Fibroblast of the aortic adventitia (primary cell): ENCODE data around the gene CD2AP. TPM values are rescaled to one million over a fixed set of nuclear protein-coding genes. Genes with fewer than 3 reads are reported as not detected.

Experiments used
- DNase-seq: peaks from one replicate; pipeline ENCODE4 v3.0.0-alpha.2; 2010; ENCODE audit warnings: low read depth
- H3K4me3 ChIP-seq: 2 replicates; pipeline ENCODE4 v1.5.1; 2011; ENCODE audit warnings: low read depth, mild to moderate bottlenecking, control low read depth, low read length, moderate library complexity
- total RNA-seq: library from RNA; depleted of rRNA; stranded (reverse); fragments of >200 nt; gene quantifications from 2 replicates; pipeline ENCODE4 v1.2.3, GENCODE V29; 2012; ENCODE audit warnings: low replicate concordance
- TF ChIP-seq, protein P1 (sequence below): IDR thresholded peaks from 2 replicates; pipeline ENCODE4 v1.5.1; 2011; ENCODE audit warnings: mild to moderate bottlenecking, low read length, control low read depth, inconsistent platforms; ENCODE audit not compliant: insufficient read depth

The CD2AP gene, protein sequence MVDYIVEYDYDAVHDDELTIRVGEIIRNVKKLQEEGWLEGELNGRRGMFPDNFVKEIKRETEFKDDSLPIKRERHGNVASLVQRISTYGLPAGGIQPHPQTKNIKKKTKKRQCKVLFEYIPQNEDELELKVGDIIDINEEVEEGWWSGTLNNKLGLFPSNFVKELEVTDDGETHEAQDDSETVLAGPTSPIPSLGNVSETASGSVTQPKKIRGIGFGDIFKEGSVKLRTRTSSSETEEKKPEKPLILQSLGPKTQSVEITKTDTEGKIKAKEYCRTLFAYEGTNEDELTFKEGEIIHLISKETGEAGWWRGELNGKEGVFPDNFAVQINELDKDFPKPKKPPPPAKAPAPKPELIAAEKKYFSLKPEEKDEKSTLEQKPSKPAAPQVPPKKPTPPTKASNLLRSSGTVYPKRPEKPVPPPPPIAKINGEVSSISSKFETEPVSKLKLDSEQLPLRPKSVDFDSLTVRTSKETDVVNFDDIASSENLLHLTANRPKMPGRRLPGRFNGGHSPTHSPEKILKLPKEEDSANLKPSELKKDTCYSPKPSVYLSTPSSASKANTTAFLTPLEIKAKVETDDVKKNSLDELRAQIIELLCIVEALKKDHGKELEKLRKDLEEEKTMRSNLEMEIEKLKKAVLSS
- 33.3 and 41.2 TPM in 2 replicates for total RNA-seq

DNA sequence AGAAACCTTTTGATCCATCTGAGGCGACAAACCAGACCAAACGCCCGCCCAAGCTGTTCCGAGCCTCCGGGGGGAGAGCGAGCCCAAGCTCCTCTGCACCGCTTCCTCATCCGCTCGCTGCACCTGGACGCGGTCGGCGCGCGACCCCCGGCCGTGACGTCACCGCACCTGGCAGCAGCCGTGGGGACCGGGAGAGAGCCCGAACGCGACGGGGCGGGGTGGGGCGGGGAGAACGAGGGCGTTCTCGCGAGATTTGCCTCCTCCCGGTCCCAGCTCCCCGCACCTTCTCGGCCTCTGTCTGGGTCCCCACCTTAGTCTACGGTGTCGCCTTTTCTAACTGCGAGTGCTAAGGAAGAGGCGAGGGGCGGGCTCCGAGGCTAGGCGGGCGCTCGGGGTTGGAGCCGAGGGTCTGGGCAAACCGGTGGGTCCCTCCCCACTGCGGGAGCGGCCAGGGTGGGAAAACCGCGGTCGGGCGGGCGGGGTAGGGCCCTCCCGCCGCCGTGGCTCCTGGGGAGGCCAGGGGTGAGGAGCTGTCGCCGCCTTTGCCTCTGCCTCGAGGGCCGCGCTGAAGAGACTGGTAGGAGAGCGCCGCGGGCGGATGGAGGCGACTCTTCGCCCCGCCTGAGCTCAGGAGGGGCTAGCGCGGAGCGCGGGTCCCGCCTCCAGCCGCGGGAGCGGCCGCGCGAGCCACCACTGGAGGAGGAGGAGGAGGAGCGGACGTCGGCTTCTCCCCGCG lies at the start of gene CD2AP:
Gene CD2AP, plus strand, starts transcription at position 293 of the 736 bp plus-strand sequence. CDS start 456 bp downstream, outside the sequence.
- TF ChIP-seq, protein P1, sequence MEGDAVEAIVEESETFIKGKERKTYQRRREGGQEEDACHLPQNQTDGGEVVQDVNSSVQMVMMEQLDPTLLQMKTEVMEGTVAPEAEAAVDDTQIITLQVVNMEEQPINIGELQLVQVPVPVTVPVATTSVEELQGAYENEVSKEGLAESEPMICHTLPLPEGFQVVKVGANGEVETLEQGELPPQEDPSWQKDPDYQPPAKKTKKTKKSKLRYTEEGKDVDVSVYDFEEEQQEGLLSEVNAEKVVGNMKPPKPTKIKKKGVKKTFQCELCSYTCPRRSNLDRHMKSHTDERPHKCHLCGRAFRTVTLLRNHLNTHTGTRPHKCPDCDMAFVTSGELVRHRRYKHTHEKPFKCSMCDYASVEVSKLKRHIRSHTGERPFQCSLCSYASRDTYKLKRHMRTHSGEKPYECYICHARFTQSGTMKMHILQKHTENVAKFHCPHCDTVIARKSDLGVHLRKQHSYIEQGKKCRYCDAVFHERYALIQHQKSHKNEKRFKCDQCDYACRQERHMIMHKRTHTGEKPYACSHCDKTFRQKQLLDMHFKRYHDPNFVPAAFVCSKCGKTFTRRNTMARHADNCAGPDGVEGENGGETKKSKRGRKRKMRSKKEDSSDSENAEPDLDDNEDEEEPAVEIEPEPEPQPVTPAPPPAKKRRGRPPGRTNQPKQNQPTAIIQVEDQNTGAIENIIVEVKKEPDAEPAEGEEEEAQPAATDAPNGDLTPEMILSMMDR, result no peak
- DNase-seq, result peak; percentile 75

DNA sequence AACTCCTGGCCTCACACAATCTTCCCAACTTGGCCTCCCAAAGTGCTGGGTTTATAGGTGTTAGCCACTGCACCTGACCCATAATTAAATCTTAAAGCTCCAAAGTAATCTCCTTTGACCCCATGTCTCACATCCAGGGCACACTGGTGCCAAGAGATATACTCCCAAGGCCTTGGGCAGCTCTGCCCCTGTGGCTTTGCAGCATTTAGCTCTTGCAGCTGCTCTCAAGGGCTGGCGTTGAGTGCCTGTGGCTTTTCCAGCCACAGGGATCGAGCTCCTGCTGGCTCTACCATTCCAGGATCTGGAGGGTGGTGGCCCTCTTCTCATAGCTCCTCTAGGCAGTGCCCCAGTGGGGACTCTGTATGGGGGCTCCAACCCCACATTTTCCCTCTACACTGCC lies 49.3 kb upstream of the CD2AP start:
- no peak for DNase-seq
- no peak overlapping the region for H3K4me3 ChIP-seq
- TF ChIP-seq, protein P1, result no peak

More for the DNA sequence above, at the start of gene CD2AP:
- H3K4me3 ChIP-seq, result peak within 1 kb of the TSS; percentile 88

DNA sequence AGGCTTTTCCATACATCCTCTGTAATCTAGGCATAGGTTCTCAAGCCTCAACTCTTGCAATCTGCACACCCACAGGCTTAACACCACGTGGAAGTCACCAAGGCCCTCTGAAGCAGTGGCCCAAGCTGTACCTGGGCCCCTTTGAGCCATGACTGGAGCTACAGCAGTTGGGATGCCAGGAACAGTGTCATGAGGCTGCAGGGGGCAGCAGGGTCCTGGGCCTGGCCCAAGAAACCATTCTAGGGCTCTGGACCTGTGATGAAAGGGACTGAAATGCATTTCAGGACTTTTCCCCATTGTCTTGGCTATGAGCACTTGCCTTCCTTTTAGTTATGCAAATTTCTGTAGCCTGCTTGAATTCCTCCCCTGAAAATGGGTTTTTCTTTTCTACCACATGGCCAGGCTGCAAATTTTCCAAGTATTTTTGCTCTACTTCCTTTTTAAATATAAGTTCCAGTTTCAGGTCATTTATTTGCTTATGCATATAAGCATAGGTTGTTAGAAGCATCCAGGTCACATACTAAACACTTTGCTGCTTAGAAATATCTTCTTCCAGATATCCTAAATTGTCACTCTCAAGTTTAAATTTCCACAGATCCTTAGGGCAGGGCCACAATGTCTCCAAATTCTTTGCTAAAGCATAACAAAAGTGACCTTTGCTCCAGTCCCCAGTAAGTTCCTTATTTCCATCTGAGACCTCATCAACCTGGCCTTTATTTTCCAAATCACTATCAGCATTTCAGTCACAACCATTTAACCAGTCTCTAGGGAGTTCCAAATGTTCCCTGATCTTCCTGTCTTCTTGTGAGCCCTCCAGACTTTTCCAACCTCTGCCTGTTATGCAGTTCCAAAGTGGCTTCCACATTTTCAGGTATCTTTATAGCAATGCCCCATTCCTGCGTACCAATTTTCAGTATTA lies 48.6 kb upstream of the CD2AP start:
- TF ChIP-seq, protein P1, result no peak
- H3K4me3 ChIP-seq, result no peak overlapping the region
- DNase-seq, result no peak

DNA sequence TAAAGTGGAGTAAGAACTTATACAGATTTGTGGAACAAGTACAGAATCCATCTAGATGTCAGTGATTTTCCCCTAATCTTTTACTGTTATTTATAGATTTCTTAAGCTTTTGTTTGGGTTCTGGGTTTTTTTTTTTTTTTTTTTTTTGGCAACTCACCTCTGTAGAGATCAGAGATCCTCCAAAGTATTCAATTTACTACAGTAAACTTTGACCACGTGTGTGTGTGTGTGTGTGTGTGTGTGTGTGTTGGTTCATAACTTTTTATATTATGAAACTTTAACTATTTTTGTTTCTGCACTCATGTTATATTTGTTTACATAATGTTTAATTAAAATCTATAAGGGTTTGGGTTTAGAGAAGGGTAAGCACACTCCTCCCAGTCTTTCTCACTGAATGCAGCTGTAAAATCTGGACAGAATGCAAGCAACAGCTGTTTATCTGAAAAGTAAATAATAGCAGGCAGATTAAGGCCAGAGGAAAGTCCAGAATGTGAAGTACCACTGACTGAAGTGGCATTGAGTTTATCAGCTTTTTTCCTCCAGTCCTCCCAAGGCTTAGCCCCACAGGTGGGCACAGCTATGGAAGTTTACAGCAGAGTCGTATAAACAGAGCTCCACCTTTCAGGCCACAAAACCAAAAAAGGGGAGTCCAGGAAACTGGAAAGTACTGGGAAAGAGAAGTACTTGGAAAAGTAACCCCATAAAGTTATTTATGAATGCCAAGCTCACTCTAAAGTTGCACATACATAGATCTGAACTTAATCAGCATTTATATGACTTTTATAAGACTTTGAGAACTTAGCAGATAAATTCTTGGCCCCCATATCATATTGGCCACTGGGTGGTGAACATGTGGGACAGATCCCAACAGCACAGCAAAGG lies 43.0 kb upstream of the CD2AP start:
- no peak overlapping the region for H3K4me3 ChIP-seq
- DNase-seq, result no peak
- TF ChIP-seq, protein P1, result no peak

DNA sequence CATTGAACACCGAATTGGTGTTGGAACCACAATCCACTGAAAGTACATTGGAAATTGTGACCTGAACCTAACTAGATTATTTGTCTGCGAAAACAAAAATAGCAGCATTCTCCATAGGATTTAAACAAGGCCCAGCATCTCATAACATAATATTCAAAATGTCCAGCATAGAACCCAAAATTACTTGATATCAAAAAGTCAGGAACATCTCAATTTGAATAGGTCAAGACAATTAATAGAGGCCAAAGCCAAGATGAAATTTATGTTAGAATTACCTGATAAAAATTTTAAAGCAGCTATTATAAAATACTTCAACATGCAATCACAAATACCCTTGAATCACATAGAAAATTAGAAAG lies 42.4 kb upstream of the CD2AP start:
- no peak overlapping the region for H3K4me3 ChIP-seq
- TF ChIP-seq, protein P1, result no peak
- DNase-seq, result no peak
